Uterus (tissue), 2 donors: ENCODE results near the gene CFAP65.

ENCODE experiments used
- POLR2A ChIP-seq, 2 donors: fragments of 450-650 bp; IDR thresholded peaks; one replicate each; pipeline ENCODE4 v1.6.1; 2016; ENCODE audit warnings: antibody characterized with exemption in 2 of 2, mild to moderate bottlenecking in 1 of 2, moderate library complexity in 1 of 2
- TF ChIP-seq, protein P1 (sequence below), 4 experiments: fragments of 200-600 bp in 2 of 4; fragments of 450-650 bp in 2 of 4; sonication (generic) in 2 of 4; IDR thresholded peaks; one replicate each; pipeline ENCODE4 v1.5.1; 2016 to 2019; ENCODE audit warnings: antibody characterized with exemption in 4 of 4, mild to moderate bottlenecking in 2 of 4, moderate library complexity in 1 of 4

DNA sequence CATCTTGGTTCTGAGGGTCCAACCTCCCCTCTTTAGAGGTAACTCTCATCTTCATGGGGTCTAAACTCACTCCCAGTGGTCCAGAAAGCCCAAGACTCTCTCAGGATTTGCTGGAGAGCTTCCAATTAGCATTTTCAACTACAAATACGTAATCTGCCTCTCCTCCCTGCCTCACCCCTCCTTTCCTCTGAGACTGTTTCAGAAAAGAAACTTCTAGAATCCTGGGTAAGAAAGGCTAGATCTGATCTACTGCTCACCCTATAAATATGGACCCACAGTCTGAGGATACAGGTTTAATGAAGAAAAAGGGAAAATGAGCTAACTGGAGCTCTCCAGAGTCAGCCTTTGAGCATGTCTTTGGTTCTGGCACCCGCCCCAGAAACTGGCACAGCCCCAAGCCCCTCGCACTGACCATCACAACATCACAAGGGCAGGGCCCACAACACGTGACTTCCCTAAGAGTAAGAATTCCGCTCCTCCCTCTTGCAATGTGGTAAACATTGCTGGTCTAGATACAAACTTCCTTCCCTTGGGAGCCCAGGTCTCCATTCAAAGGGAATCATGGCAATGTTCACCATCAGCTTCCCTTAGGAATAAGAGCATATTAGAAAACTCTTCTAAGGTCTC, 41.1 kb upstream of the CFAP65 start:
- TF ChIP-seq, protein P1, sequence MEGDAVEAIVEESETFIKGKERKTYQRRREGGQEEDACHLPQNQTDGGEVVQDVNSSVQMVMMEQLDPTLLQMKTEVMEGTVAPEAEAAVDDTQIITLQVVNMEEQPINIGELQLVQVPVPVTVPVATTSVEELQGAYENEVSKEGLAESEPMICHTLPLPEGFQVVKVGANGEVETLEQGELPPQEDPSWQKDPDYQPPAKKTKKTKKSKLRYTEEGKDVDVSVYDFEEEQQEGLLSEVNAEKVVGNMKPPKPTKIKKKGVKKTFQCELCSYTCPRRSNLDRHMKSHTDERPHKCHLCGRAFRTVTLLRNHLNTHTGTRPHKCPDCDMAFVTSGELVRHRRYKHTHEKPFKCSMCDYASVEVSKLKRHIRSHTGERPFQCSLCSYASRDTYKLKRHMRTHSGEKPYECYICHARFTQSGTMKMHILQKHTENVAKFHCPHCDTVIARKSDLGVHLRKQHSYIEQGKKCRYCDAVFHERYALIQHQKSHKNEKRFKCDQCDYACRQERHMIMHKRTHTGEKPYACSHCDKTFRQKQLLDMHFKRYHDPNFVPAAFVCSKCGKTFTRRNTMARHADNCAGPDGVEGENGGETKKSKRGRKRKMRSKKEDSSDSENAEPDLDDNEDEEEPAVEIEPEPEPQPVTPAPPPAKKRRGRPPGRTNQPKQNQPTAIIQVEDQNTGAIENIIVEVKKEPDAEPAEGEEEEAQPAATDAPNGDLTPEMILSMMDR (IDR thresholded peaks at IDR 0.05): no peak
- no peak for TF ChIP-seq POLR2A (IDR thresholded peaks at IDR 0.05)
